GM18520 (cell line): ENCODE measurements around the gene E2F3.
"Not testable (repeated sequence)": the region's sequence is repeated elsewhere in the genome, so short reads cannot be mapped to it uniquely, and the experiment has no call there.

Experiments
- ATAC-seq: cut with Tn5 transposase; IDR thresholded peaks from one replicate; pipeline ENCODE4 v1.9.1; 2021; ENCODE audit not compliant: unreplicated experiment

Gene E2F3

GRCh38 chr6:20529086-20529448 lies 127.4 kb downstream of the E2F3 start:
- ATAC-seq: not testable (repeated sequence)

GRCh38 chr6:20532881-20533280 lies 131.2 kb downstream of the E2F3 start:
- no peak for ATAC-seq

- ATAC-seq: no peak
Measured at GRCh38 chr6:20533746-20534294, 132.1 kb downstream of the E2F3 start.

GRCh38 chr6:20534295-20535262 lies 132.9 kb downstream of the E2F3 start, which contains the start of gene CDKAL1:
Gene CDKAL1, plus strand, starts transcription at chr6:20534457. Its CDS starts 11,894 bp downstream, at chr6:20546351.
- peak; percentile 81 for ATAC-seq

- ATAC-seq: no peak
Measured at GRCh38 chr6:20538131-20538662, 136.5 kb downstream of the E2F3 start.

- ATAC-seq: no peak
Measured at GRCh38 chr6:20538907-20539306, 137.2 kb downstream of the E2F3 start.

GRCh38 chr6:20539387-20539786 lies 137.7 kb downstream of the E2F3 start:
- ATAC-seq: no peak

GRCh38 chr6:20540683-20541082 lies 139.0 kb downstream of the E2F3 start:
- ATAC-seq: no peak

GRCh38 chr6:20541382-20541781 lies 139.7 kb downstream of the E2F3 start:
- no peak for ATAC-seq

GRCh38 chr6:20542927-20543602 lies 141.4 kb downstream of the E2F3 start:
- peak; percentile 97 for ATAC-seq
